ENCODE data around the gene MROH9. TPM values are rescaled to one million over a fixed set of nuclear protein-coding genes. Genes with fewer than 3 reads are reported as not detected.

Gene MROH9
- total and polyA plus RNA-seq, 2 of the 8 experiments (the other 6 are each of a cell fraction or from before 2014, with no cell fraction given): not detected

DNA sequence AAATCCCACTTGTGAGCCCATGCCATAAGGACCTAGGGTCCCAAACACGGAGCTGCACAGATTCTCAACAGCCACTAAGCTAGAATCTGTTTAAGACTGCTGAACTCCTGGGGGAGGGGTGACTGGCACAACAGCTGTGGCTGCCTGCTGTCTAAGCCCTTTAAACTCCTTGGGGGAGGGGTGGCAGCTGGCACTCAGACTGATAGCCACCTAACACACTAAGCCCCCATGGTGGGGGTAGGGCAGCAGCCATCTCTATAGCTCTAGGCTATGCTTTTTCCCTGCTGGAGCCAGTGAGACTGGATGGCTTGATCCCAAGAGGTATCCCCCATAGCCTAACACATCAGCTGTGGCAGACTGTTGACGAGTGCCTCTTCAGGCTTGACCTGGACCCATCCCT is 82.1 kb downstream of the MROH9 start:
- CTCF ChIA-PET (ENCODE audit: partially characterized antibody): interaction anchor here (0.7 kb wide), 1 partner anchor 49 kb away, joined by 3 read pairs; no protein-coding TSS in a partner anchor
- H2AK5ac ChIP-seq (ENCODE audit: low read depth, low read length): no peak overlapping the region
- no peaks in the 10 kb centered on the region for H4K20me1 ChIP-seq (replicated peaks in 1 of 2; ENCODE audit: control insufficient read depth in 1 of 2, insufficient read depth in 2 of 2, low read length in 2 of 2)
- H2BK20ac ChIP-seq (ENCODE audit: low read length): 0 out of 2 replicates have a peak overlapping the region, but pooled peaks have one; percentile 32
- H3K23ac ChIP-seq (ENCODE audit: insufficient read length): no peak overlapping the region
- POLR2A ChIA-PET (ENCODE audit: partially characterized antibody): no interaction called here
- DNase-seq (ENCODE audit: low read depth in 1 of 2, low spot score in 2 of 2) (no peak), FAIRE-seq (no peak)
- peak overlapping the region; percentile 66; the same call in 1 of the 2 replicates for H2BK5ac ChIP-seq (ENCODE audit: low read depth, low read length)
- no peak overlapping the region for H4K8ac ChIP-seq (ENCODE audit: extremely low read depth, insufficient read depth, low read length)
- no peak overlapping the region for H3K9ac ChIP-seq (replicated peaks in 1 of 4; ENCODE audit: extremely low read depth in 1 of 4, low read depth in 3 of 4, low read length in 3 of 4)
- no peaks in the 10 kb centered on the region for H3K9me3 ChIP-seq (ENCODE audit: insufficient read depth in 2 of 2, low read depth in 1 of 2, low read length in 1 of 2)
- no peaks in the 10 kb centered on the region for H3K36me3 ChIP-seq (ENCODE audit: control insufficient read depth in 2 of 4, insufficient read depth in 4 of 4, low read length in 3 of 4)
- H3K4me3 ChIP-seq (ENCODE audit: extremely low read depth in 1 of 4, insufficient read depth in 2 of 4, low read depth in 3 of 4, low read length in 4 of 4): no peak overlapping the region
- H2AFZ ChIP-seq (ENCODE audit: low read length): no peak overlapping the region
- no peak overlapping the region for H3K56ac ChIP-seq (replicated peaks; ENCODE audit: insufficient read length, low read depth, low read length)
- no peaks in the 10 kb centered on the region for H3K79me1 ChIP-seq (ENCODE audit: low read depth, low read length)
- no peak overlapping the region for H2BK15ac ChIP-seq (ENCODE audit: low read length)
- H2BK120ac ChIP-seq (replicated peaks; ENCODE audit: low read depth, low read length): no peak overlapping the region
- TF ChIP-seq CHD2 (IDR thresholded peaks at IDR 0.05; ENCODE audit: low read length) (no peak), CBX8 (IDR thresholded peaks at IDR 0.05; ENCODE audit: borderline replicate concordance, low read depth, low read length) (no peak)
- no peak overlapping the region for H3K18ac ChIP-seq (ENCODE audit: extremely low read depth, low read length)
- H3K23me2 ChIP-seq (ENCODE audit: low read depth, low read length): no peaks in the 10 kb centered on the region
- no peak overlapping the region for H4K91ac ChIP-seq (replicated peaks; ENCODE audit: insufficient read length, low read length)
- H3K27ac ChIP-seq (ENCODE audit: low read depth, low read length): no peak overlapping the region
- H3K4me1 ChIP-seq (replicated peaks in 1 of 4; ENCODE audit: control insufficient read depth in 3 of 4, insufficient read depth in 4 of 4, low read length in 3 of 4): peaks cover 0 to 1% (median 0%) of the 10 kb centered on the region in 4 experiments; a peak in 1 of 7 replicates
- no peak overlapping the region for H2BK12ac ChIP-seq (ENCODE audit: low read depth, low read length)
- WGBS, 2 experiments (ENCODE audit: extremely low coverage in 1 of 2, insufficient coverage in 1 of 2, insufficient read length in 1 of 2, insufficient replicate concordance in 2 of 2, low coverage in 1 of 2, low lambda C conversion rate in 2 of 2, missing lambda C conversion rate in 1 of 2): 83% methylated on average over 2 of the region's 2 CpGs; no CpG with 5 or more reads in 1 of the 2 experiments
- H3K27me3 ChIP-seq (replicated peaks in 1 of 4; ENCODE audit: control insufficient read depth in 3 of 4, extremely low read depth in 1 of 4, insufficient read depth in 3 of 4, low read length in 3 of 4): no peaks in the 10 kb centered on the region
- H3K14ac ChIP-seq (ENCODE audit: insufficient read length): no peak overlapping the region
- H3K4ac ChIP-seq (replicated peaks; ENCODE audit: insufficient read length, low read depth, low read length): no peak overlapping the region
- H3K79me2 ChIP-seq (ENCODE audit: control insufficient read depth in 1 of 2, insufficient read depth in 2 of 2, low read length in 2 of 2): no peaks in the 10 kb centered on the region
- H4K5ac ChIP-seq (ENCODE audit: insufficient read length, low read depth, low read length): no peak overlapping the region
- H3K4me2 ChIP-seq (ENCODE audit: insufficient read depth in 1 of 2, low read depth in 2 of 2, low read length in 2 of 2): no peak overlapping the region
